ENCODE results near the gene USP6. TPM values are rescaled to one million over a fixed set of nuclear protein-coding genes. Genes with fewer than 3 reads are reported as not detected.
"Not testable (repeated sequence)": the region's sequence is repeated elsewhere in the genome, so short reads cannot be mapped to it uniquely, and the experiment has no call there.

Gene USP6
- polyA plus RNA-seq, 2 donors: 0.02 to 0.04 TPM

DNA sequence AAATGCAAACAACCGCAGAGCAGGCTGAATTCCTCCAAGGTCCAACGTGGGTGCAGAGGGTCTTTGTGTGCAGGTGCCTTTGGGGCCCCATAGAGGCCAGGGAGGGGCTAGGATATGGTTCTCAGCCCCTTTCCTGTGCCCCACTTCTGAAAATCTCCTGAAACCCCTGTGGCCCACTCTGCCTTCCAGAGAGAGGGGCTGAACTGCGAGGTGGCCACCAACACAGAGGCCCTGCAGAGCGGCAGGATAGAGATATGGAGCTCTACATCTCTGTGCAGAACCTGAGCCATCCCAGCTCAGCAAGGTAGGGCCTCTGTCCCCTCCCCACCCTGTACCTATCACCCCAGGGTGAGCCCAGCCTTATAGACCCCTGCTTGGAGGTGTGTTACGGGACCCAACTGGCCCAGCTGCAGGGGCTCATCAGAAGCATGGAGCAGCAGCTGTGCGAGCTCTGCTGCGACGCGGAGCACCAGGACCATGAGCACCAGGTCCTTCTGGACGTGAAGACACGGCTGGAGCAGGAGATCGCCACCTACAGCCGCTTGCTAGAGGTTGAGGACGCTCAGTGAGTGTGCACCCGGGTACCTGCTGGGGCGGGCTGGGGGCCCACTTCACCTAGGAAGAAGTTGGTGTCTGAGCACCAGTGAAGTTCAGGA, 5.5 kb downstream of the USP6 start:
- no peak overlapping the region for H3K27ac ChIP-seq (ENCODE audit: low read depth in 2 of 2, low read length in 1 of 2)
- no peaks in the 10 kb centered on the region for H3K36me3 ChIP-seq (ENCODE audit: control insufficient read depth in 2 of 2, insufficient read depth in 2 of 2, low read length in 1 of 2)
- H3K4me1 ChIP-seq (ENCODE audit: control insufficient read depth in 2 of 2, insufficient read depth in 2 of 2, low read length in 1 of 2): peaks cover 0 to 7% of the 10 kb centered on the region in 2 donors
- WGBS, 2 donors: 93 to 94% methylated on average over 16 of the region's 16 CpGs
- peaks cover 0 to 6% of the 10 kb centered on the region in 2 donors for H3K9me3 ChIP-seq (ENCODE audit: control insufficient read depth in 2 of 2, insufficient read depth in 1 of 2, low read depth in 1 of 2, low read length in 1 of 2)
- peaks cover 0 to 2% of the 10 kb centered on the region in 2 donors for H3K27me3 ChIP-seq (ENCODE audit: control insufficient read depth in 1 of 2, insufficient read depth in 2 of 2, low read length in 2 of 2)
- no peak overlapping the region for H3K4me3 ChIP-seq (ENCODE audit: low read depth in 1 of 2, low read length in 2 of 2)

DNA sequence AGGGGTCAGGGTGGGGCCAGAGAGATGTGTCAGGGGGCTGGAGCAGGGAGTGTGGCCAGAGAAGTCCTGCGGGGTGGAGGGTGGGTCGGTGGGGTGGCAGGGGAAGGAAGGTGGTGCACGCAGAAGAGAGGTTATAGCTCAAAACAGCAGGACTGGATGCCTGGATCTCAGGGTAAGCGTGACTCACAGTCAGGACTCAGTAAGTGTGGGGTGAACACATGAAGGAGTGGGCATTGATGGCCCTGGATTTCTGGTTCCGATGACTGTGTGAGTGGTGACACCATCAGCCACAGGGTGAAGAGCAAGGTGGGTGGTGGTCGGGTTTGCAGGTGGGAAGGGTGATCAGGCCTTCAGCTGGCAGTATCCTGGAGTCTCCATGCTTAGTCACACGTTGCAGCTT, 6.2 kb downstream of the USP6 start:
- H3K4me3 ChIP-seq (ENCODE audit: low read depth in 1 of 2, low read length in 2 of 2); H3K9me3 ChIP-seq (ENCODE audit: control insufficient read depth in 2 of 2, insufficient read depth in 1 of 2, low read depth in 1 of 2, low read length in 1 of 2); H3K27ac ChIP-seq (ENCODE audit: low read depth in 2 of 2, low read length in 1 of 2); H3K4me1 ChIP-seq (ENCODE audit: control insufficient read depth in 2 of 2, insufficient read depth in 2 of 2, low read length in 1 of 2); H3K36me3 ChIP-seq (ENCODE audit: control insufficient read depth in 2 of 2, insufficient read depth in 2 of 2, low read length in 1 of 2); H3K27me3 ChIP-seq (ENCODE audit: control insufficient read depth in 1 of 2, insufficient read depth in 2 of 2, low read length in 2 of 2): not testable (repeated sequence)
- 71 to 74% methylated on average over 7 of the region's 7 CpGs for WGBS, 2 donors

DNA sequence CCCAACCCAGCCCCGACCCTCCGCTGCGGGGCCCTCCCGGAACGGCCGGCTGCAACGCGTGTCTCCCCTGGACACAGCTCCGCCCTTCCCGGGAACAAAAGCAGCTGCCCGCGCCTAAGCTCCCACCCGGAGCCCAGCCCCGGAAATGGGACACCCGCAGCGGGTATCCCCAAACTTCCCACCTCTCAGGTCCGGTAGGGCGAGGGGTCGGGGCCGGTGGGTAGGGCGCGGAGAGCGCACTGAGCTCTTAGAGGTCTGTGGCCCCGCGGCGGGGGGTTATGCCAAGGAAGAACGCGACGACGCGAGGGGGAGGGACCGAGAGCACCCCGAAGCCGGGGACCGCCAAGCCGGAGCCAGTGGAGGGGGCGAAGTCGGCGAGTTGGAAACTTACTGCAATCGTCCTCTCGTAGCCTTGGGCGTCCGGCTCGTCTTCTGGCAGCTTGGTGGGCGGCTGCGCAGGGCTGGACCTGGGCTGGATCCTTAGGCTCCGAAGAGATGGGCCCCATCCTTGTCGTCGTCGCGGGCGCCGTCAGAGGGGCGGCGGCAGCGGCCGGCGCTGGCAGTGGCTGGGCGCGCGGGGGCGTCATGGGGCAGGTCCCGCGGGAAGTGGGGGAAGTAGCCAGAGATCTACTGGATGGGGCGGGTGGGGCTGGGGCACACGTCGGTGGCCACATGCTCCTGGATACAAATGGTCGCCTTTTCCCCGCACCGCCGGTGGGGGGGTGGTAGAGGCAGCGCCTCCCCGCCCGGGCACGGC, 6.9 kb downstream of the USP6 start:
- Histone ChIP-seq H3K27me3 (ENCODE audit: control insufficient read depth in 1 of 2, insufficient read depth in 2 of 2, low read length in 2 of 2) (no peaks in the 10 kb centered on the region), H3K27ac (ENCODE audit: low read depth in 2 of 2, low read length in 1 of 2) (no peak overlapping the region), H3K4me1 (ENCODE audit: control insufficient read depth in 2 of 2, insufficient read depth in 2 of 2, low read length in 1 of 2) (peaks cover 0 to 7% of the 10 kb centered on the region in 2 donors), H3K9me3 (ENCODE audit: control insufficient read depth in 2 of 2, insufficient read depth in 1 of 2, low read depth in 1 of 2, low read length in 1 of 2) (peaks cover 0 to 4% of the 10 kb centered on the region in 2 donors), H3K36me3 (ENCODE audit: control insufficient read depth in 2 of 2, insufficient read depth in 2 of 2, low read length in 1 of 2) (no peaks in the 10 kb centered on the region), H3K4me3 (ENCODE audit: low read depth in 1 of 2, low read length in 2 of 2) (peak overlapping the region; percentile 38 to 43)
- 2 to 3% methylated on average over 70 to 75 of the region's 75 CpGs for WGBS, 2 donors

DNA sequence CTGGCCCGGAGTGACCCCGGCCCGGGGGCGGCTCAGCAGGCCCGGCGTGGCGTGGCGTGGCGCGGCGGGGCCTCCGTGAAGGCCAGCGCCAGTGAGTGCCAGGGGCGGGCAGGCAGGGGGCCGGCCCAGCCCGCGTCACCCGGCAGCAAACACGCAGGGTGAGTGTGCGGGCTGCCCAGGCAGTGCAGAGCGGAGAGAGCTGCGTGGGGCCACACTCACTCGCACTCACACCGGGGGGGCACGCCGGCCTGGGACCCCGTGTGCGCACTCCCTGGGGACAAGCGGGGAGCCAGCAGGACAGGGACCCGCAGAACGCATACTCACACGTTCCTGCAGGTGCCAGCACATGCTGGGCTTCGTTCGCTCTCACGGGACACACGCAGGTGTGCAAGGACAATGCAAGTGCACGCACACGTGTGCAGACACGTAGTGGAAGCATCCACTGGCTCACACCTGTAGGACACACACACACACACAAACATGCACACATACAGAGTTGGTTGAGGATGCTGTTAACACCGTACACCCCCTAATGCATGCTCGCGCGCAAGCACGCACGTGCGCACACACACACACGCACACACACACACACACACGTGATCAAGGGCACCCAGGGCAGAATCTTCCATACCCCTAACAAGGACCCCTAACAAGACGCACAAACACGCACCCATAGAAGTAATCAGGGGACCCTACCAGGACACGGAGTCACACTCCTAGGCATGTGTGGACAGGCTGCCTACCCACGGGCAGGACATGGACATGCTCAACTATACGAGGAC, 7.7 kb downstream of the USP6 start:
- H3K4me1 ChIP-seq (ENCODE audit: control insufficient read depth in 2 of 2, insufficient read depth in 2 of 2, low read length in 1 of 2): peaks cover 0 to 7% of the 10 kb centered on the region in 2 donors
- H3K4me3 ChIP-seq (ENCODE audit: low read depth in 1 of 2, low read length in 2 of 2): peak overlapping the region; percentile 25 to 43
- H3K27me3 ChIP-seq (ENCODE audit: control insufficient read depth in 1 of 2, insufficient read depth in 2 of 2, low read length in 2 of 2): no peaks in the 10 kb centered on the region
- 44 to 50% methylated on average over 50 to 53 of the region's 53 CpGs for WGBS, 2 donors
- peaks cover 0 to 2% of the 10 kb centered on the region in 2 donors for H3K9me3 ChIP-seq (ENCODE audit: control insufficient read depth in 2 of 2, insufficient read depth in 1 of 2, low read depth in 1 of 2, low read length in 1 of 2)
- H3K27ac ChIP-seq (ENCODE audit: low read depth in 2 of 2, low read length in 1 of 2): no peak overlapping the region
- H3K36me3 ChIP-seq (ENCODE audit: control insufficient read depth in 2 of 2, insufficient read depth in 2 of 2, low read length in 1 of 2): no peaks in the 10 kb centered on the region

DNA sequence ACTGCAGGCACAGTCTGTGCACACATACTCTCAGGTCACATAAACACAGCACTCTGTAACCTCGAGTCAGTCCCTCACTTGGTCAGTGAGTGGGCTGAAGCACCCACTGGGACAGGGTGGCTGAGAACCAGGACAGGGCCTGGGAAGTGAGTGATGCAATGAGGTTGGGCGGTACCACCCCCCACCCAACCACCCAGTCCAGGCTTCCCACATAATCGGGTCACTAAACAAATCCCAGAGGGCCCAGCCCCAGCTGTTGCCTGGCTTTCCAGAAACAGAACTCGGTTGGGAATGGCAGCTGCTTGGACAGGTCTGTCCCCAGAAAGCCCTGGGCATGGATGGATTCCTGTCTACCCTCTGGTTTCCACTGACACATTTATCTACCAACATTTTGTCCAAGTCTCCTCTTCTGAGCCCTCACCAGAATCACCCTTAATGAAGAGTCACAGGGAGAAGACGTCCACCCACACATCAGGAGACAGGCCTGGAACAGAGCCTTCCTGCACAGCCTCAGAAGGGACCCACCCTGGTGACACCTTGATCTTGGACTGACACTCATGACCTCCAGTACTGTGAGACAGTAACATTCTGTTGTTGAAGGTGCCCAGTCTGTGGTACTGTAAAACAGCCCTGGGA, 8.4 kb downstream of the USP6 start:
- 75 to 76% methylated on average over 5 of the region's 5 CpGs for WGBS, 2 donors
- H3K27me3 ChIP-seq (ENCODE audit: control insufficient read depth in 1 of 2, insufficient read depth in 2 of 2, low read length in 2 of 2): not testable (repeated sequence)

DNA sequence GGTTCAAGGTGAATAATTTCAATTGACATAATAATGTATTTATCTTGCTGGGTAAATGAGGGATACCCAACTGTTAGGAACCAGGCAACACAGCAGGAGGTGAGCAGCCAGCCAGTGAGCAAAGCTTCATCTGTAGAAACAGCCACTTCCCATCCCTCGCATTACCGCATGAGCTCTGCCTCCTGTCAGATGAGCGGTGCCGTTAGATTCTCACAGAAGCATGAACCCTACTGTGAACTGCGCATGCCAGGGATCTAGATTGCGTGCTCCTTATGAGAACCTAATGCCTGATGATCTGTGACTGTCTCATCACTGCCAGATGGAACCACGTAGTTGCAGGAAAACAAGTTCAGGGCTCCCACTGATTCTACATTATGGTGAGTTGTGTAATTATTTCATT, 9.1 kb downstream of the USP6 start:
- H3K27me3 ChIP-seq (ENCODE audit: control insufficient read depth in 1 of 2, insufficient read depth in 2 of 2, low read length in 2 of 2); H3K27ac ChIP-seq (ENCODE audit: low read depth in 2 of 2, low read length in 1 of 2); H3K4me1 ChIP-seq (ENCODE audit: control insufficient read depth in 2 of 2, insufficient read depth in 2 of 2, low read length in 1 of 2); H3K36me3 ChIP-seq (ENCODE audit: control insufficient read depth in 2 of 2, insufficient read depth in 2 of 2, low read length in 1 of 2); H3K9me3 ChIP-seq (ENCODE audit: control insufficient read depth in 2 of 2, insufficient read depth in 1 of 2, low read depth in 1 of 2, low read length in 1 of 2); H3K4me3 ChIP-seq (ENCODE audit: low read depth in 1 of 2, low read length in 2 of 2): not testable (repeated sequence)
- 79 to 86% methylated on average over 7 of the region's 7 CpGs for WGBS, 2 donors

More for the DNA sequence above, 8.4 kb downstream of the USP6 start:
- not testable (repeated sequence) for H3K4me3 ChIP-seq (ENCODE audit: low read depth in 1 of 2, low read length in 2 of 2); H3K9me3 ChIP-seq (ENCODE audit: control insufficient read depth in 2 of 2, insufficient read depth in 1 of 2, low read depth in 1 of 2, low read length in 1 of 2); H3K36me3 ChIP-seq (ENCODE audit: control insufficient read depth in 2 of 2, insufficient read depth in 2 of 2, low read length in 1 of 2); H3K27ac ChIP-seq (ENCODE audit: low read depth in 2 of 2, low read length in 1 of 2); H3K4me1 ChIP-seq (ENCODE audit: control insufficient read depth in 2 of 2, insufficient read depth in 2 of 2, low read length in 1 of 2)

DNA sequence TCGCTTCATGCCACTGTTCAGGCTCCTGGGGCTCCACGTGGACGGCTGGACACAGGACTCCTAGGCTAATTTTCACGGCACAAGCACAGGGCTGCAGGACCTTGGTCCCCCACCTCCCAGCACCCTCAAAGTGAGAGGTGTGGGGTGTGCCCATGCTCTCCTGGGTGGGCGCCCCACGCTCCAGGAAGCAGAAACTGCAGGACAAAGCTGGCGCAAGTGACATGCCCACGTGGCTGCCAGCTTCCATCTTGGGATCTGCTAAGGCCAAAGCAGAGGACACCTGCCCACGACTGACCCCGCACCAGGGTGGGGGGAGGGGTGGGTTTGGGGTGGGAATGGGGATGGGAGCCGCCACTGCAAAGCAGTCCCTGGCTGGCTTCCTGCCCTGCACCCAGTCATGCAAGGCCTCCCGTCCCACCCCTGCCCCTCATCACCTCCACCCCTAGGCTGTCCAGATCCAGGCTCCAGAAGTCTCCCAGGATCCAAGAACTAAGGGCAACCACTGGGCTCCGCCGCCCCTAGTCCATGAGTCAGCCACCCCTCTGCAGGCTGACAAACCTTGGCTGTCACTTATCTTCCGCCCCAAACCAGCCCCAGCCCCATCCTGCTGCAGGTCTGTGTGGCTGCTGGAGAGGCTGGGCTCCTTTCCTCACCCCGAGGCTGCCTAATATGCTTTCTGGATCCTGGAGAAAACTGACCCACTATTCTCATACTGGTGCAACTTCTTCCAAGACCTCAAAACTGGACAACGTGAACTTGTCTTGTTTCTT, 11.1 kb downstream of the USP6 start:
- no peaks in the 10 kb centered on the region for H3K36me3 ChIP-seq (ENCODE audit: control insufficient read depth in 2 of 2, insufficient read depth in 2 of 2, low read length in 1 of 2)
- peaks cover 0 to 7% of the 10 kb centered on the region in 2 donors for H3K4me1 ChIP-seq (ENCODE audit: control insufficient read depth in 2 of 2, insufficient read depth in 2 of 2, low read length in 1 of 2)
- WGBS, 2 donors: 84 to 85% methylated on average over 15 to 17 of the region's 17 CpGs
- no peaks in the 10 kb centered on the region for H3K27me3 ChIP-seq (ENCODE audit: control insufficient read depth in 1 of 2, insufficient read depth in 2 of 2, low read length in 2 of 2)
- H3K9me3 ChIP-seq (ENCODE audit: control insufficient read depth in 2 of 2, insufficient read depth in 1 of 2, low read depth in 1 of 2, low read length in 1 of 2): no peaks in the 10 kb centered on the region
- no peak overlapping the region for H3K27ac ChIP-seq (ENCODE audit: low read depth in 2 of 2, low read length in 1 of 2)
- H3K4me3 ChIP-seq (ENCODE audit: low read depth in 1 of 2, low read length in 2 of 2): no peak overlapping the region

DNA sequence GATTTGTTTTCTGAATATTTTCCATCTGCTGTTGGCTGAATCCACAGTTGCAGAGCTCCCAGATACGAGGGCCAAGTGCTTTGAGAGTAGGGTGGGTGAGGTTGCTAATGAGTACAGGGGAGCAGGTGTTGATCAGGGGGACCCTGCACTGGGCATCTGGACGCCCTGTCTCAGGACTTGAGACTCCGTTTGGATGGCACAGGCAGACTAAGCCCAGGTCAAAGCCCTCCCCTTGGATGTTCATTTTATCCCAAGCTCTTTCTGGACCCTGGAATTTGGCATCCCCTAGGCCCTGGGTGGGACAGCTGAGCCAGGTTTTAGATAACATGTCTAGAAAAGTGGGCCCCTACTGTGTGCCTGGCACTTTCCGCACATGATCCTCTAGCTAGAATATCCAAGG, 12.1 kb downstream of the USP6 start:
- Histone ChIP-seq H3K27ac (ENCODE audit: low read depth in 2 of 2, low read length in 1 of 2) (no peak overlapping the region), H3K9me3 (ENCODE audit: control insufficient read depth in 2 of 2, insufficient read depth in 1 of 2, low read depth in 1 of 2, low read length in 1 of 2) (no peaks in the 10 kb centered on the region)
- 74 to 76% methylated on average over 4 of the region's 4 CpGs for WGBS, 2 donors

DNA sequence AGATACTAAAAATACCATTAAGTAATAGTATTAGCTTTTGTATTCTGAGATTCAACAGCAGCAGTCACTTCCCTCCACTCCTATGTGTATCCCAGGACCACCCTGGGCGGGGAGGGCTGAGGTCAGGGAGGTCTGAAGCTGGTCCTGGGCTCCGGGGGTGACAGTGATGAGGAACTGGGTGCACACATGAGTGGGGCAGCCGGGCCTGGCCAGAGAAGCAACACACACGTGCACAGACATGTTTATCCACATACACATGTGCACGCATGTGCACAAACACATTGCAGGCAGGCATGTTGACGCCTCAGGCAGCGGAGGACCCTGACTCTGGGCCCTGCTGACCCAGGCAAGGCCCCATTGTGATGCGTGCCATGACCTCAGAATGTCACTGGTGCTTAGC, 12.6 kb downstream of the USP6 start:
- not testable (repeated sequence) for H3K27ac ChIP-seq (ENCODE audit: low read depth in 2 of 2, low read length in 1 of 2); H3K27me3 ChIP-seq (ENCODE audit: control insufficient read depth in 1 of 2, insufficient read depth in 2 of 2, low read length in 2 of 2); H3K4me1 ChIP-seq (ENCODE audit: control insufficient read depth in 2 of 2, insufficient read depth in 2 of 2, low read length in 1 of 2); H3K9me3 ChIP-seq (ENCODE audit: control insufficient read depth in 2 of 2, insufficient read depth in 1 of 2, low read depth in 1 of 2, low read length in 1 of 2); H3K36me3 ChIP-seq (ENCODE audit: control insufficient read depth in 2 of 2, insufficient read depth in 2 of 2, low read length in 1 of 2); H3K4me3 ChIP-seq (ENCODE audit: low read depth in 1 of 2, low read length in 2 of 2)
- WGBS, 2 donors: 73 to 77% methylated on average over 8 of the region's 8 CpGs

More for the DNA sequence above, 12.1 kb downstream of the USP6 start:
- Histone ChIP-seq H3K36me3 (ENCODE audit: control insufficient read depth in 2 of 2, insufficient read depth in 2 of 2, low read length in 1 of 2) (no peaks in the 10 kb centered on the region), H3K27me3 (ENCODE audit: control insufficient read depth in 1 of 2, insufficient read depth in 2 of 2, low read length in 2 of 2) (no peaks in the 10 kb centered on the region), H3K4me1 (ENCODE audit: control insufficient read depth in 2 of 2, insufficient read depth in 2 of 2, low read length in 1 of 2) (peaks cover 0 to 5% of the 10 kb centered on the region in 2 donors), H3K4me3 (ENCODE audit: low read depth in 1 of 2, low read length in 2 of 2) (no peak overlapping the region)
